Lung (tissue), 12 donors: ENCODE results near the gene CDC23. TPM values are rescaled to one million over a fixed set of nuclear protein-coding genes. Genes with fewer than 3 reads are reported as not detected.

Experiments used
- ATAC-seq: fragments of 200-7000 bp; cut with Tn5 transposase; one replicate; pipeline ENCODE4 v1.9.1; 2020; ENCODE audit warnings: moderate number of reproducible peaks; ENCODE audit not compliant: insufficient read depth, low FRiP score
- DNase-seq, 3 donors: peaks; one replicate each; pipeline ENCODE4 v3.0.0-alpha.2; 2013 to 2017
- H3K27ac ChIP-seq, 2 donors: one replicate each; pipeline ENCODE4 v1.5.1; 2013; ENCODE audit warnings: mild to moderate bottlenecking in 2 of 2, moderate library complexity in 2 of 2, control low read depth in 1 of 2, inconsistent platforms in 1 of 2, low read depth in 1 of 2, low read length in 1 of 2
- H3K27me3 ChIP-seq, 3 donors: one replicate each; pipeline ENCODE4 v1.5.1; 2013; ENCODE audit warnings: low read length in 2 of 3; ENCODE audit not compliant: control insufficient read depth in 3 of 3, insufficient read depth in 3 of 3
- H3K36me3 ChIP-seq, 4 donors: one replicate each; pipeline ENCODE4 v1.5.1; 2013; ENCODE audit warnings: low read length in 4 of 4, mild to moderate bottlenecking in 1 of 4, moderate library complexity in 1 of 4; ENCODE audit not compliant: control insufficient read depth in 4 of 4, insufficient read depth in 4 of 4
- H3K4me1 ChIP-seq, 5 donors: one replicate each; pipeline ENCODE4 v1.5.1; 2013; ENCODE audit warnings: low read length in 5 of 5, mild to moderate bottlenecking in 2 of 5, moderate library complexity in 1 of 5; ENCODE audit not compliant: control insufficient read depth in 5 of 5, insufficient read depth in 5 of 5
- H3K4me3 ChIP-seq: one replicate; pipeline ENCODE4 v1.5.1; 2013; ENCODE audit warnings: mild to moderate bottlenecking, control low read depth, moderate library complexity
- H3K9ac ChIP-seq, 2 donors: one replicate each; pipeline ENCODE4 v1.5.1; 2013; ENCODE audit warnings: low read length in 2 of 2, control low read depth in 1 of 2; ENCODE audit not compliant: insufficient read depth in 1 of 2
- H3K9me3 ChIP-seq, 4 donors: one replicate each; pipeline ENCODE4 v1.5.1; 2013; ENCODE audit warnings: low read length in 3 of 4, mild to moderate bottlenecking in 1 of 4, moderate library complexity in 1 of 4; ENCODE audit not compliant: control insufficient read depth in 4 of 4, insufficient read depth in 3 of 4
- CTCF ChIP-seq: IDR thresholded peaks from 2 replicates; pipeline ENCODE4 v1.5.1; 2012; ENCODE audit warnings: mild to moderate bottlenecking; ENCODE audit errors: control extremely low read depth, extremely low read depth
- WGBS, 2 donors: extraction: QIAGEN DNeasy Blood & Tissue Kit; methylation state at CpG; one replicate each; pipeline ENCODE4 v1.1.7; 2013; 5-methylcytosine and 5-hydroxymethylcytosine counted together
- polyA plus RNA-seq, 2 donors: library from polyadenylated mRNA; stranded (reverse); fragments of 200-250 nt; gene quantifications; one replicate each; pipeline ENCODE4 v1.2.1, GENCODE V29; 2013
- total RNA-seq, 2 donors: library from RNA; depleted of rRNA in 1 of 2; stranded (reverse); fragments of >200 nt in 1 of 2; gene quantifications; one replicate each; pipeline ENCODE4 v1.2.1, GENCODE V29; 2014 to 2021
- donor health status: control.
- donor health status: control.
- donor health status: Bipolar disorder and iron deficiency.
- donor health status: healthy.
- donor health status: DM: yes; HTN: yes; CAD: no.

CDC23 gene
- total and polyA plus RNA-seq, 4 donors: 9.9 to 41.8 (median 17.1) TPM

DNA sequence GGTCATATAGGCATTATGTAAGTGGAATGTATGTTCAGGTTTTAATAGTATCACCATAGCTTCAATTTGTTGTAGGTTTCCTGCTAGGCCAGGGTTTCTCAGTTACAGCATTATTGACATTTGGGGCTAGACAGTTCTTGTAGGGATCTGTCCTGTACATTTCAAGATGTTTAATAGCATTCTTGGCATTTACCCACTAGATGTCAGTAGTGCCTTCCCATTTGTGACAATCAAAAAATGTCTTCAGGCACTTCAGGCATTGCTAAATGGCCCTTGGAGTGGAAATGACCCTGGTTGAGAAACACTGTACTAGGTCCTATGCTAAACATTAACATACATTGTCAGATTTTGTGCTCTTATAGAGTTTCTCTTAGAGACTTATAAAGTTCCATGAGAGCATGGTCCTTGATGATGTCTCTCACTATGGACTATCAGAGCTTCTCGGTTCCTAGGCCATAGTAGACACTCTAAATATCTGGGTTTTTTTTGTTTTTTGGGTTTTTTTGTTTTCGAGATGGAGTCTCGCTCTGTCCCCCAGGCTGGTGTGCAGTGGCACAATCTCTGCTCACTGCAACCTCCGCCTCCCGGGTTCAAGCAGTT lies 32.8 kb downstream of the CDC23 start:
- H3K9ac ChIP-seq: no peak overlapping the region
- ATAC-seq (no peak), DNase-seq (peak in 2 of 3 donors; percentile 79 to 82)
- peaks cover 10 to 43% (median 24%) of the 10 kb centered on the region in 4 donors for H3K36me3 ChIP-seq
- H3K4me1 ChIP-seq: peaks cover 0 to 25% (median 3%) of the 10 kb centered on the region in 5 donors
- peak; percentile 7 for TF ChIP-seq CTCF
- H3K27ac ChIP-seq: no peak overlapping the region
- H3K27me3 ChIP-seq: no peaks in the 10 kb centered on the region
- no peak overlapping the region for H3K4me3 ChIP-seq
- 72 to 74% methylated on average over 5 of the region's 5 CpGs for WGBS, 2 donors
- H3K9me3 ChIP-seq: no peaks in the 10 kb centered on the region

DNA sequence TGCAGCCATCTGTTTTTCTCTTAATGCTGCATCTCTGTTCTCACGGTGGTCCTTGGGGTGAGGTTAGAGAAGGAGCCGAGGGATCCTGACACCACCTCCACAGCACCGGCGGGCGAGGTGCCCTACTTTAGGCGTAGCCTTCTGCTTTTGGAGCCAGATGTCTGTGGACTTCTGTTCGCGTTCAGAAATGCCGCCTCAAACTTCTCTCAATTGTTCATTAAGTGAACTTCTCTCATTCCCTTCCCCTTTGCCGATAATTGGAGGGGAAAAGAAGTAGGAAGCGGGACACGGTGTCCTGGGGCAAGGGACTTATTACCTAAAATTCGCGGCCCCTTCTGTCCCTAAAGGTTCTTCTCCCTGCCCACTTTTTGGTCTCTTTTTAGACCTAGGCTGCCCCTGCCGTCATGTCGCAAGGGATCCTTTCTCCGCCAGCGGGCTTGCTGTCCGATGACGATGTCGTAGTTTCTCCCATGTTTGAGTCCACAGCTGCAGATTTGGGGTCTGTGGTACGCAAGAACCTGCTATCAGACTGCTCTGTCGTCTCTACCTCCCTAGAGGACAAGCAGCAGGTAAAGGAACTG lies 33.8 kb downstream of the CDC23 start:
- WGBS, 2 donors: 2% methylated on average over 23 of the region's 23 CpGs
- peaks cover 9 to 49% (median 23%) of the 10 kb centered on the region in 4 donors for H3K36me3 ChIP-seq
- ATAC-seq (no peak), DNase-seq (no peak)
- H3K9ac ChIP-seq: peak overlapping the region; percentile 44 to 50
- H3K9me3 ChIP-seq: no peaks in the 10 kb centered on the region
- H3K27me3 ChIP-seq: no peaks in the 10 kb centered on the region
- no peak overlapping the region for H3K4me3 ChIP-seq
- H3K4me1 ChIP-seq: peaks cover 0 to 25% (median 3%) of the 10 kb centered on the region in 5 donors
- no peak overlapping the region for H3K27ac ChIP-seq
- no peak for TF ChIP-seq CTCF

DNA sequence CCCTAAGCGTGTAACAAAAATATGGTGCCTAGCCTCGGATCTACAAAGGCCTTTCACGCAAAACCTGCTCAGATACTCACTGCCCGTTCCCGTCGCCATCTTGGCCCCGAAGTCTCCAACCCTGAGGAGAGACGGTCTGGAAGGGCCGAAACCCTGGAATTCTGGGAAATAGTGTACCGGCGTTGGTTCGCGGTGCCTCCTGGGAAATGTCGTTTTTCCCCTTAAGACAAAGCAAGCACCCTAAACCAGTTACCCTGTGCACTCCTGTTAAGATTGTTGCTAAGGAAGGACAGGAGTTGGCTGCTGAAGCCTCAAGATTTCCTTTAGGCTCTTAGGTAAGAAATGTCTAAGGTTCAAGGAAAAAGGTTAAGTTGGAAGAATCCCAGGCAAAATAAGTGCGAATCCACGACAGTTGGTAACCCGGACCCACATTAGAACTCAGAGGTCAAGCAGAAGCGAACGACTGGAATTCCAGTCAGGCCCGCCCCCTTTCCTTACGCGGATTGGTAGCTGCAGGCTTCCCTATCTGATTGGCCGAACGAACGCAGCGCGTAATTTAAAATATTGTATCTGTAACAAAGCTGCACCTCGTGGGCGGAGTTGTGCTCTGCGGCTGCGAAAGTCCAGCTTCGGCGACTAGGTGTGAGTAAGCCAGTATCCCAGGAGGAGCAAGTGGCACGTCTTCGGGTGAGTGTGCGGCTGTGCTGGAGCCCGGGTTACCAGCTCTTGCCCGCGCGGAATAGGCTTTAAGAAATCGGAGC lies 34.4 kb downstream of the CDC23 start, which contains the start of the genes BRD8 and KIF20A:
Gene BRD8 (minus strand): TSS at position 115 of the 761 bp plus-strand sequence. CDS start 16 bp downstream, at position 99.
Gene KIF20A (plus strand): TSS at position 597 of the 761 bp plus-strand sequence. CDS start 569 bp downstream, outside the sequence.
- Histone ChIP-seq H3K27ac (peak within 1 kb of the TSS; percentile 78 to 87), H3K27me3 (no peaks in the 10 kb centered on the region), H3K4me1 (peaks cover 0 to 25% (median 3%) of the 10 kb centered on the region in 5 donors), H3K9ac (peak within 1 kb of the TSS; percentile 63 to 92), H3K4me3 (peak within 1 kb of the TSS; percentile 95), H3K9me3 (no peaks in the 10 kb centered on the region), H3K36me3 (peaks cover 13 to 50% (median 20%) of the 10 kb centered on the region in 4 donors)
- WGBS, 2 donors: 0 to 1% methylated on average over 41 of the region's 41 CpGs
- ATAC-seq: peak; percentile 97
- DNase-seq: peak; percentile 96 to 98 (median 98)
- no peak for TF ChIP-seq CTCF
